HepG2 (cell line): ENCODE data around the gene SLC4A9. TPM values are rescaled to one million over a fixed set of nuclear protein-coding genes. Genes with fewer than 3 reads are reported as not detected.

Experiments used
- ARNTL ChIP-seq: sonication (generic); formaldehyde crosslinking; IDR thresholded peaks from 2 replicates; pipeline ENCODE4 v1.4.0; 2020; ENCODE audit warnings: mild to moderate bottlenecking, missing genetic modification reagents
- ISL2 ChIP-seq: sonication (generic); formaldehyde crosslinking; IDR thresholded peaks from 2 replicates; pipeline ENCODE4 v1.5.0; 2020; ENCODE audit warnings: missing genetic modification reagents
- JDP2 ChIP-seq: sonication (generic); formaldehyde crosslinking; IDR thresholded peaks from 2 replicates; pipeline ENCODE4 v1.8.1; 2022; ENCODE audit warnings: missing genetic modification reagents, borderline replicate concordance
- KDM2A ChIP-seq: sonication (generic); formaldehyde crosslinking; IDR thresholded peaks from 2 replicates; pipeline ENCODE4 v1.4.0; 2020; ENCODE audit warnings: low read depth, missing genetic modification reagents, borderline replicate concordance
- KDM4B ChIP-seq: sonication (generic); formaldehyde crosslinking; IDR thresholded peaks from 2 replicates; pipeline ENCODE4 v1.4.0; 2020; ENCODE audit warnings: missing genetic modification reagents
- POGK ChIP-seq: sonication (generic); formaldehyde crosslinking; conservative IDR thresholded peaks from 2 replicates; pipeline ENCODE4 v1.8.0; 2022; ENCODE audit warnings: mild to moderate bottlenecking, moderate library complexity, missing genetic modification reagents
- RBAK ChIP-seq: sonication (generic); formaldehyde crosslinking; IDR thresholded peaks from 2 replicates; pipeline ENCODE4 v1.5.1; 2020; ENCODE audit warnings: mild to moderate bottlenecking, missing genetic modification reagents
- SNRNP70 ChIP-seq: fragments of 200-400 bp; formaldehyde crosslinking; IDR thresholded peaks from 2 replicates; pipeline ENCODE4 v1.6.1; 2017; ENCODE audit warnings: mild to moderate bottlenecking, low read depth, low read length, moderate library complexity
- TRAFD1 ChIP-seq: sonication (generic); formaldehyde crosslinking; IDR thresholded peaks from 2 replicates; pipeline ENCODE4 v1.5.1; 2020; ENCODE audit warnings: missing genetic modification reagents, mild to moderate bottlenecking, borderline replicate concordance
- ZBTB43 ChIP-seq: sonication (generic); formaldehyde crosslinking; conservative IDR thresholded peaks from 2 replicates; pipeline ENCODE4 v1.4.0; 2020; ENCODE audit warnings: missing genetic modification reagents
- ZC3H4 ChIP-seq: sonication (generic); formaldehyde crosslinking; IDR thresholded peaks from 2 replicates; pipeline ENCODE4 v1.4.0; 2020; ENCODE audit warnings: missing genetic modification reagents, borderline replicate concordance
- ZKSCAN5 ChIP-seq: sonication (generic); formaldehyde crosslinking; IDR thresholded peaks from 2 replicates; pipeline ENCODE4 v1.5.1; 2020; ENCODE audit warnings: mild to moderate bottlenecking, missing genetic modification reagents
- ZNF207 ChIP-seq: fragments of 450-650 bp; IDR thresholded peaks from 2 replicates; pipeline ENCODE4 v1.6.1; 2016; ENCODE audit warnings: antibody characterized with exemption, borderline replicate concordance
- ZNF234 ChIP-seq: sonication (generic); formaldehyde crosslinking; conservative IDR thresholded peaks from 2 replicates; pipeline ENCODE4 v1.5.1; 2020; ENCODE audit warnings: mild to moderate bottlenecking, missing genetic modification reagents
- ZNF414 ChIP-seq: sonication (generic); formaldehyde crosslinking; IDR thresholded peaks from 2 replicates; pipeline ENCODE4 v1.5.0; 2020; ENCODE audit warnings: missing genetic modification reagents
- ZNF543 ChIP-seq: sonication (generic); formaldehyde crosslinking; IDR thresholded peaks from 2 replicates; pipeline ENCODE4 v1.4.0; 2020; ENCODE audit warnings: mild to moderate bottlenecking, missing genetic modification reagents
- ZNF577 ChIP-seq: sonication (generic); formaldehyde crosslinking; IDR thresholded peaks from 2 replicates; pipeline ENCODE4 v1.4.0; 2020; ENCODE audit warnings: mild to moderate bottlenecking, low read depth, missing genetic modification reagents, borderline replicate concordance
- polyA plus RNA-seq, 8 experiments: library from polyadenylated mRNA; depleted of rRNA in 3 of 8; stranded (reverse) in 7 of 8; unstranded in 1 of 8; fragments of >200 nt; fragmentation: Illumina TruSeq in 4 of 8; extraction: Trizol in 4 of 8; gene quantifications; 2 replicates each; pipeline versions ENCODE4 v1.2.1 to v1.2.3, GENCODE V29; 2011 to 2016; ENCODE audit warnings: low read depth in 4 of 8, missing spikeins in 1 of 8, mixed read lengths in 1 of 8; ENCODE audit not compliant: insufficient read depth in 1 of 8
- total RNA-seq, 5 experiments: library from RNA; depleted of rRNA; stranded (reverse); fragments of >200 nt; fragmentation: Illumina TruSeq; extraction: Trizol; gene quantifications; 2 replicates each; pipeline ENCODE4 v1.2.3, GENCODE V29; 2016; ENCODE audit warnings: low read depth in 1 of 5
- TF ChIP-seq, protein P1 (sequence below): sonication (generic); formaldehyde crosslinking; IDR thresholded peaks from 2 replicates; pipeline ENCODE4 v1.4.0; 2020; ENCODE audit warnings: mild to moderate bottlenecking, missing genetic modification reagents
- TF ChIP-seq, protein P2 (sequence below): IDR thresholded peaks from 2 replicates; pipeline ENCODE4 v1.6.1; 2016; ENCODE audit warnings: control low read depth
- TF ChIP-seq, protein P3 (sequence below): sonication (generic); formaldehyde crosslinking; IDR thresholded peaks from 2 replicates; pipeline ENCODE4 v1.5.0; 2020; ENCODE audit warnings: missing genetic modification reagents

The SLC4A9 gene
- total and polyA plus RNA-seq, 2 of the 13 experiments (the other 11 are each of a cell fraction or from before 2014, with no cell fraction given): not detected

DNA sequence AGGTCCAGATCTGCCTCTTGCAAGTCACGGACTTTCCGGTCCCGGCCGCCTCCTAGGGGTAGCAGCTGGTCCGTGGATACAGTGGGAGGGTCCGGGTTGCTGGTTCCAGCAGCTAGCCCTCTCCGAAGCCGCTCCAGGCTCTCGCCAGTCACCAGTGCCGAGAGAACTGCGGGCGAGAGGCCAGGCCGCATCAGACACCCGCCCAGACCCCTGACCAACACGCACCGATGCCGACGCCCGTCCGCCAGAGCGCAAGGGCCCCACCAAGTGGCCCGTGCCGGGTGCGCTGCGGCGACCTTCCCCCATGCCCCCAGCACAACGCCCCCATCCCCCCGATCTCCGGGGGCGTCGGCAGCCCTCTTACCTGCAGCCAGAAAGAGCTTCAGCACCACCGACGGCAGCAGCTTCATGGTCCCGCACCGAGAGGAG is 14.1 kb upstream of the SLC4A9 start (continued):
- TF ChIP-seq, protein P1, sequence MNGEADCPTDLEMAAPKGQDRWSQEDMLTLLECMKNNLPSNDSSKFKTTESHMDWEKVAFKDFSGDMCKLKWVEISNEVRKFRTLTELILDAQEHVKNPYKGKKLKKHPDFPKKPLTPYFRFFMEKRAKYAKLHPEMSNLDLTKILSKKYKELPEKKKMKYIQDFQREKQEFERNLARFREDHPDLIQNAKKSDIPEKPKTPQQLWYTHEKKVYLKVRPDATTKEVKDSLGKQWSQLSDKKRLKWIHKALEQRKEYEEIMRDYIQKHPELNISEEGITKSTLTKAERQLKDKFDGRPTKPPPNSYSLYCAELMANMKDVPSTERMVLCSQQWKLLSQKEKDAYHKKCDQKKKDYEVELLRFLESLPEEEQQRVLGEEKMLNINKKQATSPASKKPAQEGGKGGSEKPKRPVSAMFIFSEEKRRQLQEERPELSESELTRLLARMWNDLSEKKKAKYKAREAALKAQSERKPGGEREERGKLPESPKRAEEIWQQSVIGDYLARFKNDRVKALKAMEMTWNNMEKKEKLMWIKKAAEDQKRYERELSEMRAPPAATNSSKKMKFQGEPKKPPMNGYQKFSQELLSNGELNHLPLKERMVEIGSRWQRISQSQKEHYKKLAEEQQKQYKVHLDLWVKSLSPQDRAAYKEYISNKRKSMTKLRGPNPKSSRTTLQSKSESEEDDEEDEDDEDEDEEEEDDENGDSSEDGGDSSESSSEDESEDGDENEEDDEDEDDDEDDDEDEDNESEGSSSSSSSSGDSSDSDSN (CRISPR knock-in tag): no peak
- TF ChIP-seq POGK (CRISPR knock-in tag) (peak; percentile 64; the same call in 1 of the 2 replicates), JDP2 (CRISPR knock-in tag) (no peak), ZNF234 (no peak), KDM4B (0 out of 2 replicates have a peak, but pooled peaks have one; percentile 20), ZNF543 (CRISPR knock-in tag) (no peak), ZBTB43 (CRISPR knock-in tag) (no peak), ZNF414 (CRISPR knock-in tag) (peak; percentile 71), ZC3H4 (CRISPR knock-in tag) (no peak), ZNF207 (no peak), RBAK (CRISPR knock-in tag) (no peak), SNRNP70 (no peak), KDM2A (peak; percentile 51; the same call in 1 of the 2 replicates), TRAFD1 (CRISPR knock-in tag) (no peak), ZKSCAN5 (CRISPR knock-in tag) (no peak), ARNTL (CRISPR knock-in tag) (no peak), ZNF577 (CRISPR knock-in tag) (no peak), ISL2 (CRISPR knock-in tag) (no peak)
- TF ChIP-seq, protein P2, sequence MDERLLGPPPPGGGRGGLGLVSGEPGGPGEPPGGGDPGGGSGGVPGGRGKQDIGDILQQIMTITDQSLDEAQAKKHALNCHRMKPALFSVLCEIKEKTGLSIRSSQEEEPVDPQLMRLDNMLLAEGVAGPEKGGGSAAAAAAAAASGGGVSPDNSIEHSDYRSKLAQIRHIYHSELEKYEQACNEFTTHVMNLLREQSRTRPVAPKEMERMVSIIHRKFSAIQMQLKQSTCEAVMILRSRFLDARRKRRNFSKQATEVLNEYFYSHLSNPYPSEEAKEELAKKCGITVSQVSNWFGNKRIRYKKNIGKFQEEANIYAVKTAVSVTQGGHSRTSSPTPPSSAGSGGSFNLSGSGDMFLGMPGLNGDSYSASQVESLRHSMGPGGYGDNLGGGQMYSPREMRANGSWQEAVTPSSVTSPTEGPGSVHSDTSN (CRISPR knock-in tag): no peak
- TF ChIP-seq, protein P3, sequence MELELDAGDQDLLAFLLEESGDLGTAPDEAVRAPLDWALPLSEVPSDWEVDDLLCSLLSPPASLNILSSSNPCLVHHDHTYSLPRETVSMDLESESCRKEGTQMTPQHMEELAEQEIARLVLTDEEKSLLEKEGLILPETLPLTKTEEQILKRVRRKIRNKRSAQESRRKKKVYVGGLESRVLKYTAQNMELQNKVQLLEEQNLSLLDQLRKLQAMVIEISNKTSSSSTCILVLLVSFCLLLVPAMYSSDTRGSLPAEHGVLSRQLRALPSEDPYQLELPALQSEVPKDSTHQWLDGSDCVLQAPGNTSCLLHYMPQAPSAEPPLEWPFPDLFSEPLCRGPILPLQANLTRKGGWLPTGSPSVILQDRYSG: no peak
